Measurements from ENCODE around the gene TANGO2.

DNA sequence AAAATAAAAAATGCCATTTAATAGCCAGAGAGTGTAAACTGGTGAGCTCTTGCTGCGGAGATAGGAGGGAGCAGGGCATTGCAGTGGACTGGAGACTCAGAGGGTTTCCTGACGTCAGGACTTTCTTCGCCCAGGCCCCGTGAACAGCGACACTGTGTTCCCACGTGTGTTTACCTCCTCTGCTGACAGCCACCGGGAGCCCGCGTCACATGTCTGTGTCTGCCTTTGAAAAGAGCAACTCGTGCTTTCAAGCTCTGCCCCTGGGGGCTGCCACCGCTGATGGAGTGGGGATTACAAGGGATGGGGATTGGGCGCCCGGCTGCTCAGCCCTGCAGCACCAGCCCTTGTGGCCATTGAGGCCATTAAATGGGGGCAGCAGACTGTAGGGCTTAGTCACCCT is 3.3 kb downstream of the TANGO2 start:
- TF ChIP-seq POLR2AphosphoS5 (IDR thresholded peaks at IDR 0.05; ENCODE audit: low read depth, low read length) (no peak), TAF1 (IDR thresholded peaks at IDR 0.05; ENCODE audit: low read depth, low read length) (no peak), POLR2A (IDR thresholded peaks at IDR 0.05; ENCODE audit: low read depth, low read length) (no peak), SPI1 (IDR thresholded peaks at IDR 0.05; ENCODE audit: low read depth, low read length) (no peak)
